DMS114 treated with DMSO at 0.1 percent for 48 hours (cell line): ENCODE results near the gene MAN2A2.
A peak's percentile ranks its signal among the peaks of the same experiment; 100 is the strongest.

Experiments used
- DNase-seq: peaks from one replicate; lab custom pipeline; 2025; ENCODE audit not compliant: unreplicated experiment; lab: John Stamatoyannopoulos, UW

Gene MAN2A2

GRCh38 chr15:90902840-90903732, at the start of gene MAN2A2:
Gene MAN2A2, plus strand, starts transcription at chr15:90903302. Its CDS starts 906 bp downstream, at chr15:90904208.
- DNase-seq = peak; percentile 23

GRCh38 chr15:90855139-90855538, 48.0 kb upstream of the MAN2A2 start:
- no peak for DNase-seq

GRCh38 chr15:90857337-90857736, 45.8 kb upstream of the MAN2A2 start:
- DNase-seq = no peak

- no peak for DNase-seq
Measured at GRCh38 chr15:90857883-90858443, 45.1 kb upstream of the MAN2A2 start.

GRCh38 chr15:90859234-90860131, 43.6 kb upstream of the MAN2A2 start:
- no peak for DNase-seq

GRCh38 chr15:90860450-90860849, 42.7 kb upstream of the MAN2A2 start:
- DNase-seq = no peak

- DNase-seq = no peak
Measured at GRCh38 chr15:90860942-90861675, 42.0 kb upstream of the MAN2A2 start.

- DNase-seq = no peak
Measured at GRCh38 chr15:90862487-90862886, 40.6 kb upstream of the MAN2A2 start.

GRCh38 chr15:90862964-90863778, 39.9 kb upstream of the MAN2A2 start:
- DNase-seq = no peak

- DNase-seq = no peak
Measured at GRCh38 chr15:90863987-90864386, 39.1 kb upstream of the MAN2A2 start.

- no peak for DNase-seq
Measured at GRCh38 chr15:90864507-90864906, 38.6 kb upstream of the MAN2A2 start.

GRCh38 chr15:90865702-90866101, 37.4 kb upstream of the MAN2A2 start:
- DNase-seq = no peak

GRCh38 chr15:90866161-90866715, 36.9 kb upstream of the MAN2A2 start:
- DNase-seq = no peak

GRCh38 chr15:90866800-90867199, 36.3 kb upstream of the MAN2A2 start:
- no peak for DNase-seq

GRCh38 chr15:90868261-90868689, 34.8 kb upstream of the MAN2A2 start, which contains the start of gene FURIN:
Gene FURIN, plus strand, starts transcription at chr15:90868588. Its CDS starts 7,153 bp downstream, at chr15:90875741.
- no peak for DNase-seq

- no peak for DNase-seq
Measured at GRCh38 chr15:90869140-90869541, 34.0 kb upstream of the MAN2A2 start.

GRCh38 chr15:90869601-90870353, 33.3 kb upstream of the MAN2A2 start:
- no peak for DNase-seq

GRCh38 chr15:90870354-90871138, 32.6 kb upstream of the MAN2A2 start:
- no peak for DNase-seq
